HG03280 (cell line): ENCODE results near the gene GRID1.
"Not testable (repeated sequence)": the region's sequence is repeated elsewhere in the genome, so short reads cannot be mapped to it uniquely, and the experiment has no call there.

Experiments used
- ATAC-seq: cut with Tn5 transposase; IDR thresholded peaks from one replicate; pipeline ENCODE4 v1.9.1; 2021; ENCODE audit warnings: mild to moderate bottlenecking, moderate library complexity; ENCODE audit not compliant: unreplicated experiment

Gene GRID1

DNA sequence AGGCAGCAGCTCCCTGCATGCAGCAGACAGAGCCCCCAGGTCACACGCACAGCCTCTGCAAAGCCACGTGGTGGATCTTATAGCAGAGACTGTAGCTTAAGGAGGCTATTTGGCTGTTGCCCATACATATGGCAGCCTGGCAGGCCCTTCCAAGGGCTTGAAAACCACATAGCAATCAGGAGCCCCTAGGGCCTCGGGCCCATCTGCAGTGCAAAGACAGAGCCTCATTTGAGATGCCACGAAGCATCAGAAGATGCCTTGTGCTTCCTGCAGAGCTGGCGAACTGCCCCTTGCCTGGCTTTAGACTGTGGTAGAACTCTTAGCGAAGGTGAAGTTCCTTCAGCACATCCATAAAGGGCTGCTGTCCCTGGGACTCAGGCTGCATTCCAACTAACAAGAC, 309.9 kb downstream of the GRID1 start:
- no peak for ATAC-seq

DNA sequence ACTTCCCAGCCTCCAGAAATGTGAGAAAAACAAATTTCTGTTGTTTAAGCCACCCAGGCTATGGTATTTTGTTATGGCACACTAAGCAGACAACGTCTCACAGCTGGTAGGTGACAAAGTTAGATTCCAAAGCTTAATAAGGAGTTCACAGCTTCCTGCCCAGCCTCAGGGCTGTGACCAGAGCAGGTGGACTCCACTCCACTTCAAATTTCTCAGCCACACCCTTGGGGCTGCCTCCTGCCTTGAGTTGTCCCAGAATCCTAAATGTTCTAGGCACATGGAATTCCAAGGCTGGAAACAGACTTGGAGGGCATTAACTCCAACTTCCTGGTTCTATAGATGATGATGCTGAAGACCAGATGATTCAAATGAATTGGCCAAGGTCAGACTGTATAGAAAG, 310.7 kb downstream of the GRID1 start:
- no peak for ATAC-seq

DNA sequence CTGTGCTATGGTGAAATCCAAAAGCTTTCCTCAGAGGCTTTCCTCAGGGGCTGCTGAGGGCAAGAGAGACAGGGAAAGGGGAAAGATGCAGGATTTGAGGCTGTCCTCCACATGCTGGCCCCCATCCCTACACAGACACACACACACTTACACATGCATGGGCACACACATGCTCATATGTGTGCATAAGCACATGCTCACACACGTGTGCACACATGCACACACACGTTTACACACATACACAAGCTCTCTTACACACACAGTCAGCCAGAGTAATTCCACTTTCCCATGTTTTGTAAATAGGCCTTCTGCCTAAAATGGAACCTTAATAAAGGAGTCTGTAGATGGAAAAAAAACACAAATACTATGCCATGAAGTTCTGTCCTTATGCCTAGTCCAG, 312.9 kb downstream of the GRID1 start:
- ATAC-seq: no peak

DNA sequence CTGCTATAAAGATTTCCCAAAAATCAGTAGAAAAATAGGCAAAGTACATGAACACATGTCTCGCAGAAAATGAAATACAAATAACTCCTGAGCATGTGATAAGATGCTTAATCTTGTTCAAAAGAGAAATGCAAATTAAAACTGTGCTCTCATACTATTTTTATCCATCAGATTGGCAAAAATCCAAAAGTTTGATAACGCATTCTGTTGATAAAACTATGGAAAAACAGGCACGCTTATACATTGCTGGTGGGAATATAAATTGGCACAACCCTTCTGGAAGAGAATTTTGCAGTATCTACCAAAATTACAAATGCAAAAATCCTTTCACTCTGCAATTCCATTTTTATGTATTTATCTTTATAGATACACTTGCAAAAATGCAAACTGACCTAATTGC, 315.0 kb downstream of the GRID1 start:
- ATAC-seq: no peak

DNA sequence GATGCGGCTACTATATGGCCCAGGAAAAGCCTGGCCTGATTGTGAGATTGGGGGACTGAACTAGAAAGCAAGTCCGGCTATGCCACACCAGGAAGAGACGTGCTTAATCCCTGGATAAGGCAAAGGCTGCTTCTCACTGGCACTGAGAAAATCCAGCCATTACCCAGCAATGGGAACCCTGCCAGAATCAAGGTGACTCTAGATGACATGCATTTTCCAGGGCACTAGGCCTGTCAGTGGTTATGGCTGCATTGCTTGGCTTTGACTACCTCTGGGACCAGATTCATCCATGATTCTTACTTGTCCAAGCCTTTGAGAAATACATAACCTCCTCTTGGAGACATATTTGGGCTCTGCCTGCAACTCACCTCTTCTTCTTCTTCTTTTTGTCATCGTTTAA, 317.2 kb downstream of the GRID1 start:
- no peak for ATAC-seq

DNA sequence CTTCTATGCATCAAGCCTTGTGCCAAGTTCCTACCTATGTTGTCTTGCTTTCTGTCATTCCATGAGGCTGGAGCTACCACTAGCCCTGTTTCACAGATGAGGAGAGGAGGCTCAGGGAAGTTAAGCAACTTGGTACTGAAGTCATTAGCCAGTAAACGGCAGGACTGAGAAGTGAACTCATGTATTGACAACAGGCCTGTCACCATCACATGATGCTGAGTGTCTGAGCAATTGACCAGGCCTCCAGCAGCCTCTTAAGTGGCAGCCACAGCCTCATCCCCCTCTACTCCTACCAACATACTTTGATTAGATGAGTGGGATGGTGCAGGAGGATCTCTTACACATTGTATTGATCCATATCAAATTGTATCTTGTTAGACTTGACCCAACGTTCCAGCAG, 317.6 kb downstream of the GRID1 start:
- no peak for ATAC-seq

DNA sequence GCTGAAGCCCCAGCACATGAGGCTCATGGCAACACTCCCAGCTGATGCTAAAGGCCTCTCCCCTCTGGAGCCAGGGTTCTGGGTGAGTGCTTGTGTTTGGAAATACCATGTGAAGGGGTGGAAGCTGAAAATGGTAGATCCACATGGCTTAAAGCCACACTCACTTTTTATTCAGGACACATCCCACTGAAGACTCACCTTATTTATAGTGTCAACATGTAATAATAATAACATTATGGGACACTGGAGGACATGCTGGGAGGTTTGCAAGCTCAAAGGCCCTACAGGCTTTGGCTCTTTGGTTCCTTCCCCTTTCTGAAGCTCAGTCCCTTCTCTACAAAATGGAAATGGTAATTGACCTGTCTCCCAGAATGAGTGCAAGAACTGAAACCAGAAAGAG, 318.0 kb downstream of the GRID1 start:
- ATAC-seq: no peak

DNA sequence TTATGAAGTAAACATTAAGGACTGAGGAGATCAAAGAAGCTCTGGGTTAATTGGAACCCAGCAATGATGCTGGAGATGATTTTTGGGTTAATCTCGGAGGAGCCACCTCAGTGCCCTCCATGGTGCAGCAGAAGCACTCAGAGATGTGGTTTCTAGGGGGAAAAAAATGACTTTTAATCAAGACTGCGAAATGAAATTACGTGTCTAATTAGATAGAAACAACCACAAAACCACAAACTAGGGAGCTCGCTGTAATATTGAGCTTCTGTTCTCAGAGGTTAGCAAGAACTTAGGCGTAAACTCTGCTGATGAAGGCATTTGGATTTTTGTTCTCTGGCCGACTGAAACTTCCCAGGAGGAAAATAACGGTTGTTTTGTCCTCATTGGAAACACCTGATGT, 319.0 kb downstream of the GRID1 start:
- ATAC-seq: no peak

DNA sequence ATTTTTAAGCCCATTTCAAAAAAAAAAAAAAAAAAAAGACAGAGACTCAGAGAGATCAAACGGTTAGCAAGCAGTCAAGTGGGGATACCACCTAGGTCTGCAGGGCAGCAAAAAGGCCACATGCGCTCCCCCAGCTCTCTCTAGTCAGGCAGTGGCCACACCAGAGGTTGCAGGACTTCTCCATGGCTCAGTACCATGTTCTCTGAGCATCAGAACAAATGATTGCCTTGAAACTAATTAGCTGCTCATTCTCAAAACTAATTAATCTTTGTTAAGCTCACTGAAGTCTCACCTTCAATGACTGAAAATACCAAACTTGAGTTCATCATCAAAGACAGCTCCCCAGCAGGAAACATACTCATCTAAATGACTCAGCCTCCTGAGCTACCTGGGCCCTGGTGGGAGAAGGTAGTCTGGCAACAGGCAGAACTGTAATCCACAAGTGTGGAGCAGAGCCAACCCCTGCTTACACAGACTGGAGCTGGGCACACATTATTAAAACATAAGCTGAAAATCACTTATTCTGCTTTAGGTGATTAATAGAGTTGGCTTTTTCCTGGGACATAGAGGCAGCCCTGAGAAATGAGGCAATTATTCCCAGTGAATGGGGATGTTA, 319.6 kb downstream of the GRID1 start:
- ATAC-seq: no peak

DNA sequence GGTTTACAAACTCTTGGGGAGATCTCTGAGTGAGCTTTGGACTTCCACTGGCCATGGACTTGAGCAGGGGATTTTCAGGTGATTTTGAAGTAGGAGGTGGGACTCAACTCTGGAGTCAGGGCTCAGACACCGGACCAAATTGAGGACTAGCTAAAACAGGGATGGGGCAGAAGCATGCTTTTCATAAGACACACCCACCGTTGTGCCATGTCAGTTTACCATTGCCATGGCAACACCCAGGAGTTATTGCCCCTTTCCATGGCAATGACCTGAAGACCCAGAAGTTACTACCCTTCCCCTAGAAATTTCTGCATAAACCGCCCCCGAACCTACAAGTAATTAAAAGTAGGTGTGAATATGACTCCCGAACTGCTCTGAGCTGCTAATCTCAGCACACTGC, 320.7 kb downstream of the GRID1 start:
- ATAC-seq: no peak

DNA sequence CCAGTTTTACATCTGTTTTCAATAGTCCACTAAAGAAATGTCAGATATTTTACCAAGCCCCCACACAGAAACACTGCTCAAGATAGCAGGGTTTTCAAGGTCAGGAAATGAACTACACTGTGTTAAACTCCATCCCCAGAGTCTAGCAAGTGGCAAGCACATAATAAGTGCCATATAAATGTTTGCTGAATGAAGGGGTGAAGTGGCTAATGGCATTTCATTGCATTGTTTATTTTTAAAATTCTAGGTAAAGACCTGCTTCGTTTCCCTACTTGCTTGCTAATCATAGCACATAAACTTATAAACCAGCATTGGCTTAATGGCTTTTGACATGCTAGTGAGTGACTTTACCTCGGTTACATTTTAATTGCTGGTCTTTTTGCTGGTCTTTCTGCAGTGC, 322.6 kb downstream of the GRID1 start:
- ATAC-seq: no peak

DNA sequence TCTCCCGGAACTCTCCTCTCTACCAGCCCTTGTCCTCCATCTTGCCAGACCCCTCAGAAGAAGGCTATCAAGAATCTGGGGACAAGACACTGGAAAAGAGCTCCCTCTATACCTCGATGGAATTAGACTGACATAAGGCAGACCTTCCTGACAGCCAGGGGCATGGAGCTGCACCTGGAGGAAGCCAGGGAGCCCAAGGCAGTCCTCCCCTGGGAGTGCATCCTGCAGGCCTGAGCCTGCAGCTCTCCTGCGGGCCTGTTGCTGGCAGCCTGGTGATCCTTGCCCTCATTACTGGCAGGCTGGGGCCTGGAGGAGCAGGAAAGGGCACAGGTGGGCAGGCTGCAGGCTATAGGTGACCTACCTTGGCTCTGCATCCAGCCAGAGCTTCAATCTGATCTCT, 323.4 kb downstream of the GRID1 start:
- ATAC-seq: no peak

DNA sequence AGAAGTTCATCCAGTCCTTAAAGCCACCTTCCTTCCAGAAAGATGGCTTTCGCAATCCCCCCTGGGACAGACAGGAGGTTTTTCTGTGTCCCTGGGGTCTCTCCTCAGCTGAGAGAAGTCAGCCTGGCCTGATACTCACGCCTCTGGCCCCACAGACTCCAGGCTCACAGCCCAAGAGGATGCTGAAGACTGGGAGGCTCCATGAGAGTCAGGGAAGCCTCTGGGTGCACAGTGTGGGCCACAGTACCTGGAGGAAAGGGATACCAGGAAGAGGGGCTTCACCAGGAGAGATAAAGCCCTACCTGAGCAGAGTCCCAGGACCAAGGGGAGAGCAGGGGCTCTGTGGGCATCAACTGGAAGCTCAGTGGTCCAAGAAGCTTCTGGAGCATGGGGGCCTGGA, 324.4 kb downstream of the GRID1 start:
- no peak for ATAC-seq

DNA sequence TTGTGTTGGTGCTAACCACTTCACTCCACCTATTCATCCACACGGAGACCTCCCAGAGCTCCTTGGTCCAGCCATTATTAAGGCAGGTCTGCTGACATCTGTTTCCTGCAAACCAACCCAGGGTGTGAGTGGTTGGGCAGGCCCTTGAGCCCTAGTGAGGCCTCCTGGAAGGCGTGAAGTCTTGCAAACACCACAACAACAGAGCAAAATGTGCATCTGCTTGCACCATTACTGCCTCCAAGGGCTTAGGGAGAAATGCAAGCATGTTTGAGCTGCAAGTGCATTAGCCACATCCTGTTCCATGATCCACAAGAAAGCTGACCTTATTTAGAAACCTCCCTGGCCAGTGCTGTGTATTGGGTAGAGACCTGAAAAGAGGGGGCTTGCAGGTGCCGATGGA, 325.5 kb downstream of the GRID1 start:
- ATAC-seq: no peak

DNA sequence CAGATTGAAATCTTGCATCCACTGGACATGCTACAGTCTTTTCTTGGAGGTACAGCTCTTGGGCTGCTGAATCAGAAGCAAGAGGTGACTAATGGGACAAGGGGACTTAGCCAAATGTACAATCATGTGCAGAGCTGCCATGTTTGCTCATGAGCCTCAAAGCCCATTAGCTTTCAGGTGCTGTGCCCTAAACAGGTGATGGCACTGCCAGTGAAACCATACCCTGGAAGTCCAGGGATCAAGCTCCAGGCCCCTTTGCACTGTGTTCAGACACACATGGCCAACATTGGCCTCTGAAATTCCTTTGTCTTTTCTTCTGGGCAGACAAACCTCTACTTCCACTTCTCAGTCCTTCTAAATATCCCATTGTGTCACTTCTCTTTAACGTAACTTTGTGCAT, 328.2 kb downstream of the GRID1 start:
- no peak for ATAC-seq

DNA sequence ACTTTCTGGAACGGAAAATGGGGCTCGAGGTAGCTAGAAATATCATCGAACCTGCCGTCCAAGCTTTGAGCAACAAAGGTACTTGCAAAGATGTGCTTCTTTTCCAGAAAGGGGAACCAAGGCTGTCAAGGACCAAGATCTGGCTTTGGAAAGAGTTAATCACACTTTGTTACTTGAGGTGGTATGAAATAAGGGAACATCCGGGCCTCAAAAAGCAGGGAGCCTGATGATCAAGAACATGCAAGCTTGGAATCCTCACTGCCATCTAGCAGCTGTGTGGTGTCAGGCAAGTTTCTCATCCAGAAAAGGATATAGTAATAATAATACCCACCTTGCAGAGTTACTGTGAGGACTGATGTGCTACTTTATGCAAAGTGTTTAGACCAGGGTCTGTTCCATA, 329.5 kb downstream of the GRID1 start:
- no peak for ATAC-seq

DNA sequence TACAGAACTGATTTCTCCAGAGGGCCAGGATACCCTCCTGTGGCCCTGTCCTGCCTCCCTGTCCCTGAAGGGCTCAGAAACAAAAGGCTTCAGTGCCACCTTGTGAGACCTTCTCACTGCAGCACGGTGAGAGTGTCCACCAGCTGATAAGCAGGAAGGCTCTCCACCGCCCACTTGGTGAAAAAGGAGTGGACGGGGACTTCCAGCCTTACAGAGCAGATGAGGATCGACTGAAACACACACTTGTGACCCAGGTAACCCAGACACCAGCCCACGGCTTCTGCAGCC, 330.1 kb downstream of the GRID1 start:
- no peak for ATAC-seq

DNA sequence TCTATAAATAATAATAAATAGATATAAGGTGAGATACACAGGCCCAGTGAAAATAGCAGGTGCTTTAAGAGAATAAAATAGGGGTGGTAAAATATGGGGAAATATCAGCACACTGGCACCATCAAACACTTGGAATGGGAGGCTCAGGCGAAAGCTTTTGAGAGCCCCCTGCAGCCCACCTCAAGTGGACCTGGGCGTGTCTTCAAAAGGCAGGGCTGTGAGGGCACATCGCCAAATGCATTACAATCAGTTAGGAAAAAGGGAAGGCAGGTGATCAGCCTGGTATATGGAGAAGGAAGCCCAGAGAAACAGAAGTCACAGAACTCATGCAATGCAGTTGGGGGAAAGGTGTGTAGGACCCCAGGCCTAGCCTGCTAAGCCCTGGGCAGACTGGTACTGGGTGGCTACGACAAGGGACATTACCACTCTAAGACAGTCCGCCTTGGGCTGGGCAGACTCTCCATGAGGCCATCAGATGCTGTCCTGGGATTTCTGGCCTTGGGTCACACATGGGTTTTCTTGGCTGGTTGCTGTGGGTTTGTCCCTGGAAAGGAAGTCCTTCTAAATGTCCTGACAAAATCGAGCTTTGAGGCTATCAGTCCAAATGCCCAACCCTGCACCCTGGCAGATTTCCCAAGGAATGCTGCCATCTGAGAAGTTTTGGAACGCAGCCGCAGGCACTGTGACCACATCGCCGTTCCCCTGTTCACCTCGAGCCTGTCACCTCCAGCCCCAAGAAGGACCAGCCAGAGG, 330.6 kb downstream of the GRID1 start:
- no peak for ATAC-seq

DNA sequence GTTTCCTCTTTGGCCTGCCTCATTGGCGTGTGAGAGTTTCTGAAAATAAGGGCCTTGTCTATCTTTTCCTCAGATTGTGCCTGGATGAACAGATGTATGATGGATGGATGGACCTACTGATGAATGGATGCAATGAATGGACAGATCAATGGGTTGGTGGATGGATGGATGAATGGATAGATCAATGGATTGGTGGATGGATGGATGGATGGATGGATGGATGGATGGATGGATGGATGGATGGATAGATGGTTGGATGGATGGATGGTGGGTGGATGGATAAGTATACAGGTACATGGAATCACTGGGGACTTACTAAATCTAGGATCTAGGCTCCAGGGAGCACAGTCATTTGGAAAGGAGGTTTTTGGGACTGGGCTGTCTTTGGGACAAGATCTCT, 331.9 kb downstream of the GRID1 start:
- ATAC-seq: no peak

DNA sequence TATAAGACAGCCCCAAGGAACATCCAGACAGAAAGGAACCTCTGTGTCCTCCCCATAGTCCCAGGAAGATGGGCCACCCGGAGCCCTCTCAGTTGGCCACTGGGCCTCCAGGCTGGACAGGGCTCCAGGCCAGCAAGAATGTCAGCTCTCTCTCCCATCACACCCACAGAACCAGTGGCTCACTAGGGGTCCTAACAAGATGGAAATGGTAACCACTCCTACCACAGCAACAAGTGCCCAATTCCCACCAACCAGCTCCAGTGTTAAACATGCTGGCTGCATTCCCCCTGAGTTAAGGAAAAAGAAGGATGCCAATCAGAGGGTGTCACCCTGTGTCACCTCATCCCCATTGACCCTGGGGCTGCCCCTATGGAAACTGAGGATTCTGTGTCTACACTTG, 333.0 kb downstream of the GRID1 start:
- ATAC-seq: no peak

DNA sequence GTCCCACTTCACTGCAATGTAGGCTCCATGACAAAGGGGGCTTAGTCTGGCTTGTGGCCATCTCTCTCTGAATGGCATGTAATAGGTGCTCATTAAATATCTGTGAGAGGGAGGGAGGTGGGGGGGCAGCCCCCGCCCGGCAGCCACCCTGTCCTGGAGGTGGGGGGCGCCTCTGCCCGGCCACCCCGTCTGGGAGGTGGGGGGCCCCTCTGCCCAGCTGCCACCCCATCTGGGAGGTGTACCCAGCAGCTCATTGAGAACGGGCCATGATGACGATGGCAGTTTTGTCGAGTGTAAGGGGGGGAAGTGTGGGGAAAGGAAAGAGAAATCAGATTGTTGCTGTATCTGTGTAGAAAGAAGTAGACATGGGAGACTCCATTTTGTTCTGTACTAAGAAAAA, 334.5 kb downstream of the GRID1 start:
- not testable (repeated sequence) for ATAC-seq

DNA sequence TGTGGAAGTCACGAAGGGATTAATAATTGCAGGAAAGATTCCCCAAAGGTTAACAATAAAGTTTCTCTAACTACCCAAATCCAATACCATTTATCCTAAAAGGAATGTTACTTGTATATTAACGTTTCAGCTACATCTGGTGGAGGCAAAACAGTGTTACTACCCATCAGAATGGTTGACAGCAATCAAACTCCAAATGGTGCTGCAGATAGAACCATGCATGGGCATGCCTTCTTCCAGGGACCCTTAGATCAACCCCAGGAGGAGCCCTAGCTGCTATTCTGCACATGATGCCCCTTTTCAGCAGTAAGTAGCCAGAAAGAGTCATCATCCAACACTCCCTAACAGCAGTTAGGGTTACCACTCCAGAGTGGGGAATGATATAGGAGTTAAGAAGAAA, 336.3 kb downstream of the GRID1 start:
- no peak for ATAC-seq

DNA sequence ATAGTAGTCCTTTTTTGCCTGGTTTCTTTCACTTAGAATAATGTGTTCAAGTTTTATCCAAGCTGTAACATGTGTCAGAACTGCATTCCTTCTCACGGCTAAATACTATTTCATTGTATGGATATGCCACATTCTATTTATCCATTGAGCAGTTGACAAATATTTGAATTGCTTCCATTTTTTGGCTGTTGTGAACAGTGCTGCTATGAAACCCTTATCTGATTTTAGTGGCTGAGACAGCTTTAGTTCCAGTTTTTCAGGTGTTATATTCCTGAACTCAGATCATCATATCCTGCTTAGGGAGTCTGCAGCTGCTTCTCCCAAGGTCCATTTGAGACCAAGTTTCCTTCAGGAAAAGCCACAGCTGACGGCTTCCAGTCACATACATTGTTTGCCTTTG, 339.2 kb downstream of the GRID1 start:
- no peak for ATAC-seq
